SKM-1 (cell line): ENCODE results near the gene HACD2.

ENCODE experiments used
- DNase-seq: peaks from one replicate; lab custom pipeline; 2025; ENCODE audit not compliant: unreplicated experiment; lab: John Stamatoyannopoulos, UW

Gene HACD2

GRCh38 chr3:123571973-123572365 lies 12.9 kb downstream of the HACD2 start:
- DNase-seq: no peak

GRCh38 chr3:123571264-123571972 lies 13.4 kb downstream of the HACD2 start:
- peak; percentile 15 for DNase-seq

GRCh38 chr3:123568875-123569274 lies 16.0 kb downstream of the HACD2 start:
- no peak for DNase-seq

GRCh38 chr3:123568034-123568433 lies 16.8 kb downstream of the HACD2 start:
- DNase-seq: no peak

- DNase-seq: no peak
Measured at GRCh38 chr3:123564056-123564455, 20.8 kb downstream of the HACD2 start.

GRCh38 chr3:123562547-123562946 lies 22.3 kb downstream of the HACD2 start:
- no peak for DNase-seq

GRCh38 chr3:123561188-123561587 lies 23.7 kb downstream of the HACD2 start:
- DNase-seq: no peak

GRCh38 chr3:123559040-123559861 lies 25.6 kb downstream of the HACD2 start:
- DNase-seq: peak; percentile 62

- no peak for DNase-seq
Measured at GRCh38 chr3:123553536-123553935, 31.3 kb downstream of the HACD2 start.

GRCh38 chr3:123552768-123553167 lies 32.1 kb downstream of the HACD2 start:
- DNase-seq: no peak

GRCh38 chr3:123552095-123552714 lies 32.6 kb downstream of the HACD2 start:
- no peak for DNase-seq

GRCh38 chr3:123547881-123548519 lies 36.9 kb downstream of the HACD2 start:
- DNase-seq: no peak

- DNase-seq: no peak
Measured at GRCh38 chr3:123546133-123546755, 38.6 kb downstream of the HACD2 start.

GRCh38 chr3:123543950-123544349 lies 40.9 kb downstream of the HACD2 start:
- DNase-seq: no peak

GRCh38 chr3:123540285-123540684 lies 44.6 kb downstream of the HACD2 start:
- DNase-seq: no peak

- DNase-seq: no peak
Measured at GRCh38 chr3:123536153-123536895, 48.5 kb downstream of the HACD2 start.

- DNase-seq: no peak
Measured at GRCh38 chr3:123535580-123535979, 49.3 kb downstream of the HACD2 start.

- DNase-seq: no peak
Measured at GRCh38 chr3:123534264-123534663, 50.6 kb downstream of the HACD2 start.

- no peak for DNase-seq
Measured at GRCh38 chr3:123533554-123534159, 51.2 kb downstream of the HACD2 start.

GRCh38 chr3:123528130-123528529 lies 56.7 kb downstream of the HACD2 start:
- DNase-seq: no peak
